ENCODE data around the gene CDK10. TPM values are rescaled to one million over a fixed set of nuclear protein-coding genes. Genes with fewer than 3 reads are reported as not detected.

Gene CDK10
- total and polyA plus RNA-seq, 10 of the 15 experiments (the other 5 are each of a cell fraction or from before 2014, with no cell fraction given): 1.5 to 58.7 (median 36.0) TPM

DNA sequence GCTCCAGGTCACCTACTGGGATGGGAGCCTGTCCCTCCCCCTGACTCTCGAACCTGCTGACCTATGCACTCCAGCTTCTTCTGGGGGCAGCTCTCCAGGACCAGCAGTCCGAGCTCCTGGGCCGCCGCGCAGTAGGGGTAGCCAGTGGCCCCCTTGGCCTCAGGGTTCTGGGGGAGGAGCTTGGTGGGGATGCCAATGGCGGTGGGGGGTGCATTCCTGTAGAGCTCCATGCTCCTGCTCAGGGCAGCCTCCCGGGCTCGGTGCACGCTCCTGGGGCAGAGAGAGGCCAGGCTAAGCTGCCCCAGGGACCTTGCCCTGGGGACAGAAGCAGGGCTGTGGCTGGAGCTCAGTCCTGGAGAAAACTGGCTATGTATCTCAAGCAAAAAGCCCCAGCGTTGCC is 22.7 kb downstream of the CDK10 start (continued):
- TF ChIP-seq RB1 (IDR thresholded peaks at IDR 0.05; ENCODE audit: borderline replicate concordance): no peak

DNA sequence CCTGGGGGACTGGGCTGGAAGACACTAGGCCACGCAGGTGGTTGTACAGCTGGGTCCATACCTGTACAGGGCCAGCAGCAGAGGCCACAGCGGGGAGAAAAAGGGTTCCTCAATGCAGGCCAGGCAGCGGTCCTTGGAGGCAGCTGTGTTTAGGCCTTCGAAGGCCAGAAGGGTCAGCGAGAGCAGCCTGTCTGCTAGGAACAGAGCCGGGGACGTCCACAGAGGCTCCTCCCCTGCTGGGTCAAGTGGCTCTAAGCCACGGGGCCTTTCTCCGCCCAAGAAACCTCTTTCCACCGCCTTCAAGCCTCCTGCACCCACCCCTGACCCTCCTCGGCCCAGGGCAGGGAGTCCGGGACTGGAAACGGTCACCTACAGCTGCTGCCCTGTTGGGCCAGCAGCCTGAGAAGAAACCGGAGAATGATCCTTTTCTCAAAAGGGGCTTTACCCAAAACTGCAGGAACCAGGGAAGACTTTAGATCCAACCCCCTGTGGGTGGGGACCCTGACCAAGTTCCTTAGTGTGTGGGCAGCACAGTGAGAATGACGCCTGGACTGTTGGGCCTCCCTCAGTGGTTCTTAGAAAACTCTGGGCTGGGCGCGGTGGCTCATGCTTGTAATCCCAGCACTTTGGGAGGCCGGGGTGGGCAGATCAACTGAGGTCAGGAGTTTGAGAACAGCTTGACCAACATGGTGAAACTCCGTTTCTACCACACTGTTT is 23.4 kb downstream of the CDK10 start:
- no TSS peak for BruUV-seq (replicated peaks)
- Histone ChIP-seq H3K27me3 (replicated peaks in 1 of 2; ENCODE audit: control insufficient read depth in 2 of 2, insufficient read depth in 2 of 2, low read length in 1 of 2) (no peaks in the 10 kb centered on the region), H3K9ac (ENCODE audit: control insufficient read depth, insufficient read depth, low read length) (no peak overlapping the region), H2AFZ (ENCODE audit: control insufficient read depth, low read depth, low read length) (no peak overlapping the region), H3K9me3 (replicated peaks; ENCODE audit: control insufficient read depth, insufficient read depth, low read length) (no peaks in the 10 kb centered on the region), H3K79me2 (ENCODE audit: control insufficient read depth, insufficient read depth, low read length) (peaks cover 7% of the 10 kb centered on the region), H3K4me3 (no peak overlapping the region), H3K4me2 (ENCODE audit: control insufficient read depth, insufficient read depth) (no peak overlapping the region), H3K36me3 (ENCODE audit: control insufficient read depth in 2 of 2, insufficient read depth in 2 of 2, low read length in 1 of 2) (no peaks in the 10 kb centered on the region; a peak in 1 of 4 replicates), H3K4me1 (ENCODE audit: control insufficient read depth, insufficient read depth, low read length) (no peaks in the 10 kb centered on the region), H4K20me1 (ENCODE audit: control insufficient read depth, insufficient read depth) (no peaks in the 10 kb centered on the region), H3K27ac (ENCODE audit: control insufficient read depth, insufficient read depth) (no peak overlapping the region)
- POLR2A ChIA-PET: interaction anchor here (1.1 kb wide), 1 partner anchor 43 kb away, joined by 3 read pairs; no protein-coding TSS in a partner anchor
- in situ Hi-C loops (cut with MboI): loop anchor here (10.0 kb wide), 1 partner anchor 85 kb away; no protein-coding TSS in a partner anchor
- CTCF ChIA-PET: interaction anchor here (5.0 to 5.4 kb wide), 2 partner anchors 82 to 152 kb away, joined by 82 to 119 read pairs; no protein-coding TSS in a partner anchor
- SMC1A ChIA-PET (ENCODE audit: uncharacterized antibody, unreplicated experiment): no interaction called here
- TF ChIP-seq TAF1 (IDR thresholded peaks at IDR 0.05; ENCODE audit: borderline replicate concordance, low read depth, low read length): no peak
- TF ChIP-seq CBX5 (IDR thresholded peaks at IDR 0.05; ENCODE audit: low read depth): no peak
- TF ChIP-seq BMI1 (IDR thresholded peaks at IDR 0.05; ENCODE audit: borderline replicate concordance): no peak
- no peak for TF ChIP-seq PAX8 (IDR thresholded peaks at IDR 0.05)
- no peak for TF ChIP-seq IKZF2 (IDR thresholded peaks at IDR 0.05)
- no peak for TF ChIP-seq WRNIP1 (IDR thresholded peaks at IDR 0.05; ENCODE audit: borderline replicate concordance, low read depth, low read length)
- no peak for TF ChIP-seq ZNF384 (IDR thresholded peaks at IDR 0.05; ENCODE audit: borderline replicate concordance, low read depth, low read length)
- TF ChIP-seq FOXK2 (IDR thresholded peaks at IDR 0.05): no peak
- TF ChIP-seq NFYA (IDR thresholded peaks at IDR 0.05; ENCODE audit: borderline replicate concordance, low read depth, low read length): no peak
- no peak for TF ChIP-seq RAD51 (IDR thresholded peaks at IDR 0.05)
- ATAC-seq: no peak
- 72% methylated on average over 19 of the region's 19 CpGs for WGBS (ENCODE audit: insufficient coverage, insufficient replicate concordance, low lambda C conversion rate, missing lambda C conversion rate)
- DNase-seq (ENCODE audit: low read depth, low spot score): no peak
- FAIRE-seq: no peak
- RAD21 ChIA-PET (ENCODE audit: unreplicated experiment): interaction anchor here (1.0 kb wide), 1 partner anchor 151 kb away, joined by 3 read pairs; no protein-coding TSS in a partner anchor
- intact Hi-C loops (cut with micrococcal nuclease; ENCODE audit: unreplicated experiment): loop anchor here (10.0 kb wide), 1 partner anchor 205 kb away; the partner anchor contains the start of gene MC1R
